Measurements from ENCODE around the gene OLA1. TPM values are rescaled to one million over a fixed set of nuclear protein-coding genes. Genes with fewer than 3 reads are reported as not detected.
A peak's percentile ranks its signal among the peaks of the same experiment; 100 is the strongest.

The OLA1 gene
- total RNA-seq, 8 experiments from 2014 or later: 113 to 163 (median 130) TPM

- in situ Hi-C loops (cut with MboI; ENCODE audit: low pct_unique_long_range_greater_than_20kb in 2 of 9, low sequenced_read_pairs in 9 of 9, unreplicated experiment in 9 of 9): loop anchor here in 1 of 9 experiments (25.0 kb wide), 1 partner anchor 165 kb away; the partner anchor contains the start of gene SP9
- 80 to 100% (median 96%) methylated on average over 1 to 18 of the region's 23 CpGs; no CpG with 5 or more reads in 2 of the 10 experiments for WGBS, 10 experiments
- Histone ChIP-seq H3K4me3 (no peak overlapping the region), H3K27ac (no peak overlapping the region), H3K4me1 (replicated peaks in 1 of 2) (peaks cover under 1 to 1% of the 10 kb centered on the region in 2 donors)
- no peak for ATAC-seq (replicated peaks in 6 of 8)
Observed at GRCh38 chr2:174171686-174172445, 76.5 kb downstream of the OLA1 start.

GRCh38 chr2:174169372-174169771, 79.0 kb downstream of the OLA1 start:
- WGBS, 10 experiments: 93 to 98% (median 97%) methylated on average over 3 of the region's 3 CpGs
- ATAC-seq (replicated peaks in 6 of 8): no peak
- Histone ChIP-seq H3K4me3 (no peak overlapping the region), H3K4me1 (replicated peaks in 1 of 2) (no peaks in the 10 kb centered on the region), H3K27ac (no peak overlapping the region)
- in situ Hi-C loops (cut with MboI; ENCODE audit: low pct_unique_long_range_greater_than_20kb in 2 of 9, low sequenced_read_pairs in 9 of 9, unreplicated experiment in 9 of 9): loop anchor here in 1 of 9 experiments (25.0 kb wide), 1 partner anchor 168 kb away; the partner anchor contains the start of gene SP9

GRCh38 chr2:174166261-174166660, 82.1 kb downstream of the OLA1 start:
- 50 to 100% (median 85%) methylated on average over 1 to 2 of the region's 2 CpGs; no CpG with 5 or more reads in 3 of the 10 experiments for WGBS, 10 experiments
- in situ Hi-C loops (cut with MboI; ENCODE audit: low pct_unique_long_range_greater_than_20kb in 2 of 9, low sequenced_read_pairs in 9 of 9, unreplicated experiment in 9 of 9): loop anchor here in 1 of 9 experiments (25.0 kb wide), 1 partner anchor 171 kb away; the partner anchor contains the start of gene SP9
- ATAC-seq (replicated peaks in 6 of 8): peak in 1 of 8 experiments; percentile 35

GRCh38 chr2:174161490-174161889, 86.8 kb downstream of the OLA1 start:
- WGBS, 10 experiments: 57 to 100% (median 84%) methylated on average over 1 to 3 of the region's 3 CpGs; no CpG with 5 or more reads in 2 of the 10 experiments
- H3K4me3 ChIP-seq: no peak overlapping the region
- H3K4me1 ChIP-seq (replicated peaks in 1 of 2): peaks cover 2 to 5% of the 10 kb centered on the region in 2 donors
- H3K27ac ChIP-seq: no peak overlapping the region
- ATAC-seq (replicated peaks in 6 of 8): no peak
- in situ Hi-C loops (cut with MboI; ENCODE audit: low pct_unique_long_range_greater_than_20kb in 2 of 9, low sequenced_read_pairs in 9 of 9, unreplicated experiment in 9 of 9): loop anchor here in 1 of 9 experiments (25.0 kb wide), 1 partner anchor 176 kb away; the partner anchor contains the start of gene SP9

More at GRCh38 chr2:174166261-174166660, 82.1 kb downstream of the OLA1 start:
- Histone ChIP-seq H3K4me3 (no peak overlapping the region), H3K4me1 (replicated peaks in 1 of 2) (no peaks in the 10 kb centered on the region), H3K27ac (no peak overlapping the region)

GRCh38 chr2:174158003-174158402, 90.3 kb downstream of the OLA1 start:
- WGBS, 10 experiments: 67 to 100% (median 78%) methylated on average over 1 to 3 of the region's 3 CpGs; no CpG with 5 or more reads in 4 of the 10 experiments
- Histone ChIP-seq H3K4me3 (no peak overlapping the region), H3K27ac (no peak overlapping the region), H3K4me1 (replicated peaks in 1 of 2) (peaks cover 2 to 8% of the 10 kb centered on the region in 2 donors)
- in situ Hi-C loops (cut with MboI; ENCODE audit: low pct_unique_long_range_greater_than_20kb in 2 of 9, low sequenced_read_pairs in 9 of 9, unreplicated experiment in 9 of 9): loop anchor here in 1 of 9 experiments (25.0 kb wide), 1 partner anchor 179 kb away; the partner anchor contains the start of gene SP9
- ATAC-seq (replicated peaks in 6 of 8): peak in 4 of 8 experiments; percentile 52 to 87 (median 76)

GRCh38 chr2:174157053-174157452, 91.3 kb downstream of the OLA1 start:
- Histone ChIP-seq H3K4me3 (no peak overlapping the region), H3K4me1 (replicated peaks in 1 of 2) (peaks cover 2 to 8% of the 10 kb centered on the region in 2 donors), H3K27ac (no peak overlapping the region)
- ATAC-seq (replicated peaks in 6 of 8): no peak
- 80 to 100% (median 97%) methylated on average over 1 of the region's 1 CpG for WGBS, 10 experiments
- in situ Hi-C loops (cut with MboI; ENCODE audit: low pct_unique_long_range_greater_than_20kb in 2 of 9, low sequenced_read_pairs in 9 of 9, unreplicated experiment in 9 of 9): loop anchor here in 1 of 9 experiments (25.0 kb wide), 1 partner anchor 180 kb away; the partner anchor contains the start of gene SP9

- Histone ChIP-seq H3K4me1 (replicated peaks in 1 of 2) (peaks cover 0 to 3% of the 10 kb centered on the region in 2 donors), H3K4me3 (no peak overlapping the region), H3K27ac (no peak overlapping the region)
- 20 to 100% (median 87%) methylated on average over 2 to 8 of the region's 8 CpGs for WGBS, 10 experiments
- peak in 2 of 8 experiments; percentile 71 to 75 for ATAC-seq (replicated peaks in 6 of 8)
- in situ Hi-C loops (cut with MboI; ENCODE audit: low pct_unique_long_range_greater_than_20kb in 2 of 9, low sequenced_read_pairs in 9 of 9, unreplicated experiment in 9 of 9): loop anchor here in 1 of 9 experiments (25.0 kb wide), 1 partner anchor 183 kb away; the partner anchor contains the start of gene SP9
Observed at GRCh38 chr2:174153757-174154680, 94.3 kb downstream of the OLA1 start.

GRCh38 chr2:174149530-174149929, 98.8 kb downstream of the OLA1 start:
- no peak overlapping the region for H3K4me3 ChIP-seq
- WGBS, 10 experiments: 95 to 100% (median 100%) methylated on average over 1 to 2 of the region's 2 CpGs; no CpG with 5 or more reads in 1 of the 10 experiments
- no peak for ATAC-seq (replicated peaks in 6 of 8)
- no peak overlapping the region for H3K27ac ChIP-seq
- in situ Hi-C loops (cut with MboI; ENCODE audit: low pct_unique_long_range_greater_than_20kb in 2 of 9, low sequenced_read_pairs in 9 of 9, unreplicated experiment in 9 of 9): no loop called here
- H3K4me1 ChIP-seq (replicated peaks in 1 of 2): no peaks in the 10 kb centered on the region

GRCh38 chr2:174148833-174149232, 99.5 kb downstream of the OLA1 start:
- in situ Hi-C loops (cut with MboI; ENCODE audit: low pct_unique_long_range_greater_than_20kb in 2 of 9, low sequenced_read_pairs in 9 of 9, unreplicated experiment in 9 of 9): no loop called here

GRCh38 chr2:174145827-174146226, 102.5 kb downstream of the OLA1 start:
- peaks cover 0 to 4% of the 10 kb centered on the region in 2 donors for H3K4me1 ChIP-seq (replicated peaks in 1 of 2)
- ATAC-seq (replicated peaks in 6 of 8): peak in 2 of 8 experiments; percentile 56 to 77
- in situ Hi-C loops (cut with MboI; ENCODE audit: low pct_unique_long_range_greater_than_20kb in 2 of 9, low sequenced_read_pairs in 9 of 9, unreplicated experiment in 9 of 9): no loop called here
- WGBS, 10 experiments: 30 to 100% (median 83%) methylated on average over 1 to 2 of the region's 2 CpGs
- H3K27ac ChIP-seq: no peak overlapping the region
- H3K4me3 ChIP-seq: no peak overlapping the region

More at GRCh38 chr2:174148833-174149232, 99.5 kb downstream of the OLA1 start:
- Histone ChIP-seq H3K27ac (no peak overlapping the region), H3K4me1 (replicated peaks in 1 of 2) (no peaks in the 10 kb centered on the region), H3K4me3 (no peak overlapping the region)
- no peak for ATAC-seq (replicated peaks in 6 of 8)
- WGBS, 10 experiments: 57 to 100% (median 81%) methylated on average over 1 to 2 of the region's 2 CpGs

- WGBS, 10 experiments: 70 to 100% (median 93%) methylated on average over 1 to 2 of the region's 2 CpGs; no CpG with 5 or more reads in 2 of the 10 experiments
- Histone ChIP-seq H3K4me3 (no peak overlapping the region), H3K27ac (no peak overlapping the region), H3K4me1 (replicated peaks in 1 of 2) (peaks cover 0 to 4% of the 10 kb centered on the region in 2 donors)
- in situ Hi-C loops (cut with MboI; ENCODE audit: low pct_unique_long_range_greater_than_20kb in 2 of 9, low sequenced_read_pairs in 9 of 9, unreplicated experiment in 9 of 9): no loop called here
- ATAC-seq (replicated peaks in 6 of 8): no peak
Observed at GRCh38 chr2:174142290-174142689, 106.0 kb downstream of the OLA1 start.

GRCh38 chr2:174138161-174138560, 110.2 kb downstream of the OLA1 start:
- WGBS, 10 experiments: 38 to 100% (median 92%) methylated on average over 2 to 4 of the region's 4 CpGs
- in situ Hi-C loops (cut with MboI; ENCODE audit: low pct_unique_long_range_greater_than_20kb in 2 of 9, low sequenced_read_pairs in 9 of 9, unreplicated experiment in 9 of 9): no loop called here
- no peak overlapping the region for H3K4me3 ChIP-seq
- ATAC-seq (replicated peaks in 6 of 8): no peak
- H3K27ac ChIP-seq: no peak overlapping the region
- H3K4me1 ChIP-seq (replicated peaks in 1 of 2): peaks cover 0 to 4% of the 10 kb centered on the region in 2 donors

All from motor neuron (in vitro differentiated cells).